Measurements from ENCODE around the gene UGT2A3. TPM values are rescaled to one million over a fixed set of nuclear protein-coding genes. Genes with fewer than 3 reads are reported as not detected.

UGT2A3 gene
- total and polyA plus RNA-seq, 8 donors, result 6.5 to 38.5 (median 26.7) TPM

DNA sequence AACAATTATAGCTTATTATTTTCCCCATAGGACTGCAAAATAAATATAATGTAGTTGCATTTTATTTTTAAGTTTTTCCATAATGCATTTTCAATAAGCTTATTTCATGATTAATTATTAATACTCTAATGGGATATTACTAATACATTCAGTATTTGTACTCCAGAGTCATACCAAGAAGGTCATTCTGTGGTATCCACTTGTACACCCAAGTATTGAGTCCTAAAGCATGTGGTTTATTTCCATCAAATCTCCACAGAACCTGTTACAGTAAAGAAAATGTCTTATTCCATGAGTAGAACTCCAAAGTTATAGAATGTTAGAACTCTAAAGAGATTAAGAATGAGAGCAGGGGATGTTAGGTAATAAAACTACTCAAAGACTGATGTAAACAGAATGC is 30.6 kb downstream of the UGT2A3 start:
- Histone ChIP-seq H3K9me3 (no peaks in the 10 kb centered on the region), H3K36me3 (no peaks in the 10 kb centered on the region), H3K27ac (no peak overlapping the region), H3K4me3 (no peak overlapping the region), H3K4me1 (no peaks in the 10 kb centered on the region), H3K27me3 (no peaks in the 10 kb centered on the region)
- TF ChIP-seq, protein P1, sequence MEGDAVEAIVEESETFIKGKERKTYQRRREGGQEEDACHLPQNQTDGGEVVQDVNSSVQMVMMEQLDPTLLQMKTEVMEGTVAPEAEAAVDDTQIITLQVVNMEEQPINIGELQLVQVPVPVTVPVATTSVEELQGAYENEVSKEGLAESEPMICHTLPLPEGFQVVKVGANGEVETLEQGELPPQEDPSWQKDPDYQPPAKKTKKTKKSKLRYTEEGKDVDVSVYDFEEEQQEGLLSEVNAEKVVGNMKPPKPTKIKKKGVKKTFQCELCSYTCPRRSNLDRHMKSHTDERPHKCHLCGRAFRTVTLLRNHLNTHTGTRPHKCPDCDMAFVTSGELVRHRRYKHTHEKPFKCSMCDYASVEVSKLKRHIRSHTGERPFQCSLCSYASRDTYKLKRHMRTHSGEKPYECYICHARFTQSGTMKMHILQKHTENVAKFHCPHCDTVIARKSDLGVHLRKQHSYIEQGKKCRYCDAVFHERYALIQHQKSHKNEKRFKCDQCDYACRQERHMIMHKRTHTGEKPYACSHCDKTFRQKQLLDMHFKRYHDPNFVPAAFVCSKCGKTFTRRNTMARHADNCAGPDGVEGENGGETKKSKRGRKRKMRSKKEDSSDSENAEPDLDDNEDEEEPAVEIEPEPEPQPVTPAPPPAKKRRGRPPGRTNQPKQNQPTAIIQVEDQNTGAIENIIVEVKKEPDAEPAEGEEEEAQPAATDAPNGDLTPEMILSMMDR (IDR thresholded peaks at IDR 0.05), result no peak
- FAIRE-seq, result no peak
- DNase-seq, result no peak
- intact Hi-C loops (cut with DNase I), result no loop called here
- ATAC-seq, result no peak

DNA sequence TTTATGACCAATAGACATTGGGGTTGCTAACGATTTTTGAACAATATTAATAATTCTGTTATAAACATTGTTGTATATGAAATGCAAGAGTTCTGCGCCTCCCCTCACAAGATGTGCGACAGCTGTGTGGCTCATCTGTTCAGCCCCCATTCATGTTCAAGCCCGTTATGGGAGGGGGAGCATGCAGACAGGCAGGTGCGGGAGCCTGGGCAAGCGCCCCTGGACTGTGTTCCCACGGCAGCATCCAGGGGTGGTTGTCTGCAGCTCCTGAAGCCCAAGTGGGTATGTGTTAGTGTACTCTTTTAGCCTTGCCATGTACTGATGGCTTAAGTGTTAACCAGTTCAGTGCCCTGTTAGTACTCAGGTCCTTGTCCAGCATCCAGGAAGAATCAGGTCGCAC is 34.6 kb downstream of the UGT2A3 start:
- H3K9me3 ChIP-seq, result no peaks in the 10 kb centered on the region
- ATAC-seq, result no peak
- H3K27ac ChIP-seq, result no peak overlapping the region
- H3K27me3 ChIP-seq, result no peaks in the 10 kb centered on the region
- FAIRE-seq, result no peak
- peak in 1 of 6 donors; percentile 34 for DNase-seq
- no peaks in the 10 kb centered on the region for H3K4me1 ChIP-seq
- TF ChIP-seq, protein P1 (IDR thresholded peaks at IDR 0.05), result no peak
- H3K4me3 ChIP-seq, result no peak overlapping the region
- WGBS, 2 donors, result 91 to 94% methylated on average over 8 of the region's 8 CpGs
- intact Hi-C loops (cut with DNase I), result no loop called here
- H3K36me3 ChIP-seq, result no peaks in the 10 kb centered on the region

DNA sequence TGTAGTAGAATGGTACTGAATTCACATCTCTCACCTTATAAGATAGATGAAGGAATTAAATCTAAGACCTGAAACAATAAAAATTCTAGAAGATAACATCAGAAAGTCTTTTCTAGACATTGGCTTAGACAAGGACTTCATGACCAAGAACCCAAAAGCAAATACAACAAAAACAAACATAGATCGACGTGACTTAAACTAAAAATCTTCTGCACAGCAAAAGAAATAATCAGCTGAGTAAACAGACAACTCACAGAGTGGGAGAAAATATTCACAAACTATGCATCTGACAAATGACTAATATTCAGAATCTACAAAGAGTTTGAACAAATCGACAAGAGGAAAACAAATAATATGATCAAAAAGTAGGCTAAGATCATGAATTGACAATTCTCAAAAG is 38.8 kb downstream of the UGT2A3 start:
- TF ChIP-seq, protein P1 (IDR thresholded peaks at IDR 0.05), result no peak
- Histone ChIP-seq H3K36me3 (no peaks in the 10 kb centered on the region), H3K27ac (no peak overlapping the region), H3K9me3 (no peaks in the 10 kb centered on the region), H3K27me3 (no peaks in the 10 kb centered on the region), H3K4me3 (no peak overlapping the region), H3K4me1 (peaks cover 3 to 11% (median 6%) of the 10 kb centered on the region in 3 donors)
- FAIRE-seq (no peak), DNase-seq (no peak), ATAC-seq (no peak)
- intact Hi-C loops (cut with DNase I), result no loop called here
- WGBS, 2 donors, result 34 to 36% methylated on average over 3 of the region's 3 CpGs

DNA sequence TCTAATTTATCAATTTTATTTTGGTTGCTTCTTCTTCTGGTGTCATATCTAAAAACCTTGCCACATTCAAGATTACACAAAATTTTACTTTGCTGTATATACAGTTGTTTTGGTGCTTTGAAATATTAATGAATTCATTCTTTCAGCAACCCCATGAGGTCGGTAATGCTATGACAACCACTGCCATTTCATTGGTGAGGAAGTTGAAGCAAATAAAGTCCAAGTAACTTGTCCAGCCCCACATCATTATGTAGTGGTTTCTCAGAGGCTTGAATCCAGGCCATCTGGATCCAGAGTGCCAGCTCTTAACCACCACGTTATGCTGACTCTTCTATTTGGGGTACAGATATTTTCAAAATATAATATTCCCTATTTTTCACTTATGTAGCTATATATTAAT is 42.2 kb downstream of the UGT2A3 start:
- WGBS, 2 donors, result 76 to 83% methylated on average over 2 of the region's 2 CpGs
- H3K4me1 ChIP-seq, result peaks cover 11 to 25% (median 16%) of the 10 kb centered on the region in 3 donors
- no peak for DNase-seq
- intact Hi-C loops (cut with DNase I), result no loop called here
- H3K9me3 ChIP-seq, result no peaks in the 10 kb centered on the region
- peak overlapping the region in 1 of 4 donors; percentile 93 for H3K27ac ChIP-seq
- no peak for FAIRE-seq
- H3K4me3 ChIP-seq, result no peak overlapping the region
- H3K36me3 ChIP-seq, result no peaks in the 10 kb centered on the region
- TF ChIP-seq, protein P1 (IDR thresholded peaks at IDR 0.05), result no peak
- ATAC-seq, result no peak
- no peaks in the 10 kb centered on the region for H3K27me3 ChIP-seq

DNA sequence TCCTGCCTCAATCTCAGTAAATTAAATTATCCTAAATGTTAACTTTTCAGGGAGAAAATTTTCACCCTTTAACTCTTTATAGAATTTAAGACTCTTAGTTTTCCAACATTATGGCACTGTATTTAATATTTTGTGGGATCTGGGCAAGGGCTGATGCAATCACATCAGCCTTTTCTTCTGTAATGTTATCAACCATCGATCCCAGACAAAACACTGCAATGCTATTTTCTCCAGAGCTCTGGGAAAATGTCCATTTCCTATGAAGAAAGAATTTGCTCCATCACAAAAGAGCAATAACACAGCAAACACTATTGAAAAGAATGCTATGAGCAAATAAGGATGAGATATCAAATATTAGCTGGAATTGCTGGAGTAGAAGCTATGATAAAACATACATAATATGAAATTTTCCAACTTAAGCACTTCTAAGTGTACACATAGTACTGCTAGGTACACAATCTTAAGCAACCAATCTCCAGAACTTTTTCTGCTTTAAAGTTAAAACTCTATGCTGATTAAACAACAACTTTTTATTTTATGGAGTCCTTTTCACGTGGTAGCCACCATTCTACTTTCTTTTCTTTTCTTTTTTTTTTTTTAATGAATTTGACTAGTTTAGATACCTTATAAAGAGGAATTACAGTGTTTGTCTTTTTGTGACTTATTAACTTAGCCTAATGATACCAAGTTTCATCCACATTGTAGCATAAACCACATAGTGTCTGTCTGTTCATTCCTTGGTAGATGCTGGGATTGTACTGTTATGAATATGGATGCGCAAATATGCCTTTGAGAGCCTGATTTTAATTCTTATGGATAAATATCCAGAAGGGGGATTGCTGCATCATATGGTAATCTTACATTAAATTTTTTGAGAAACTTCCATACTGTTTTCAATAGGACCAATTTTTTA is 43.6 kb downstream of the UGT2A3 start:
- DNase-seq (no peak), FAIRE-seq (no peak), ATAC-seq (no peak)
- peaks cover 11 to 25% (median 16%) of the 10 kb centered on the region in 3 donors for H3K4me1 ChIP-seq
- TF ChIP-seq, protein P1 (IDR thresholded peaks at IDR 0.05), result no peak
- H3K36me3 ChIP-seq, result no peaks in the 10 kb centered on the region
- H3K9me3 ChIP-seq, result no peaks in the 10 kb centered on the region
- intact Hi-C loops (cut with DNase I), result no loop called here
- WGBS, 2 donors, result 40 to 42% methylated on average over 3 of the region's 3 CpGs
- H3K4me3 ChIP-seq, result no peak overlapping the region
- no peaks in the 10 kb centered on the region for H3K27me3 ChIP-seq
- H3K27ac ChIP-seq, result peak overlapping the region in 3 of 4 donors; percentile 38 to 94 (median 93)
